ENCODE measurements around the gene UBE2Q1.

DNA sequence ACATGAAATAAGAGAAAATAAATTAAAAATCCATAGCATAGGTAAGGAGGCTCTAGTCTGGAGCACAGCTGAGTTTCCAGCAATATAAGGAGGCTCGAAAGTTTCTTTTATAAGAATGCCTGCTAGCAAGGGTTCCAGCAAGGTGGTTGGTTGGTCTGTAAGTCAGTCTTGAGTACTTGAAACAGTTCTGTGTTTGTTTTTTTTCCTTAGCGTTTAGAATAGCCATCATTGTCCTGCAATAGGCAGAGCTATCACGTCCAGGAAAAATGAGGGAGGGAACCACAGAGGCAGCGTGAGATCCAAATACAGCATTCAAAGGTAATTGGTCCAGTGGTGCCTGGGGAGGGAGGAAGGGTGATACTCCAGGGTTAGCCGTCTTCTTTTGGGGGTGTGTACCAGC, 8.4 kb downstream of the UBE2Q1 start:
- TF ChIP-seq, protein P1, sequence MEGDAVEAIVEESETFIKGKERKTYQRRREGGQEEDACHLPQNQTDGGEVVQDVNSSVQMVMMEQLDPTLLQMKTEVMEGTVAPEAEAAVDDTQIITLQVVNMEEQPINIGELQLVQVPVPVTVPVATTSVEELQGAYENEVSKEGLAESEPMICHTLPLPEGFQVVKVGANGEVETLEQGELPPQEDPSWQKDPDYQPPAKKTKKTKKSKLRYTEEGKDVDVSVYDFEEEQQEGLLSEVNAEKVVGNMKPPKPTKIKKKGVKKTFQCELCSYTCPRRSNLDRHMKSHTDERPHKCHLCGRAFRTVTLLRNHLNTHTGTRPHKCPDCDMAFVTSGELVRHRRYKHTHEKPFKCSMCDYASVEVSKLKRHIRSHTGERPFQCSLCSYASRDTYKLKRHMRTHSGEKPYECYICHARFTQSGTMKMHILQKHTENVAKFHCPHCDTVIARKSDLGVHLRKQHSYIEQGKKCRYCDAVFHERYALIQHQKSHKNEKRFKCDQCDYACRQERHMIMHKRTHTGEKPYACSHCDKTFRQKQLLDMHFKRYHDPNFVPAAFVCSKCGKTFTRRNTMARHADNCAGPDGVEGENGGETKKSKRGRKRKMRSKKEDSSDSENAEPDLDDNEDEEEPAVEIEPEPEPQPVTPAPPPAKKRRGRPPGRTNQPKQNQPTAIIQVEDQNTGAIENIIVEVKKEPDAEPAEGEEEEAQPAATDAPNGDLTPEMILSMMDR (conservative IDR thresholded peaks at IDR 0.05) = no peak
- no peak for TF ChIP-seq ZFX (IDR thresholded peaks at IDR 0.05)

All from C4-2B (cell line).